Loucy (cell line): ENCODE data around the gene CDO1.

Experiments
- H2AFZ ChIP-seq: fragments of 200-600 bp; sonication (generic); 2 replicates; pipeline ENCODE4 v1.6.0; 2016; ENCODE audit warnings: antibody characterized with exemption, mild to moderate bottlenecking, low read length, moderate library complexity
- H3F3A ChIP-seq: fragments of 200-600 bp; 2 replicates; pipeline ENCODE4 v1.6.0; 2016; ENCODE audit warnings: antibody characterized with exemption, low read depth, mild to moderate bottlenecking
- H3K27me3 ChIP-seq: fragments of 200-600 bp; sonication (generic); 2 replicates; pipeline ENCODE4 v1.6.1; 2014; ENCODE audit warnings: low read length, mild to moderate bottlenecking; ENCODE audit not compliant: insufficient read depth, poor library complexity, severe bottlenecking
- H3K36me3 ChIP-seq: fragments of 200-600 bp; sonication (generic); 2 replicates; pipeline ENCODE4 v1.6.1; 2016; ENCODE audit warnings: low read length; ENCODE audit not compliant: insufficient read depth
- H3K4me1 ChIP-seq: fragments of 200-600 bp; sonication (generic); 2 replicates; pipeline ENCODE4 v1.5.1; 2014; ENCODE audit warnings: low read length, mild to moderate bottlenecking; ENCODE audit not compliant: insufficient read depth, poor library complexity, severe bottlenecking
- H3K4me2 ChIP-seq: fragments of 200-600 bp; sonication (generic); 2 replicates; pipeline ENCODE4 v1.6.0; 2014; ENCODE audit warnings: antibody characterized with exemption, low read length, low read depth, mild to moderate bottlenecking; ENCODE audit not compliant: poor library complexity, severe bottlenecking
- H3K4me3 ChIP-seq: fragments of 200-600 bp; sonication (generic); 2 replicates; pipeline ENCODE4 v1.5.1; 2014; ENCODE audit warnings: low read length, mild to moderate bottlenecking, mixed read lengths; ENCODE audit not compliant: poor library complexity, severe bottlenecking
- H3K79me2 ChIP-seq: fragments of 200-600 bp; sonication (generic); 2 replicates; pipeline ENCODE4 v1.6.1; 2014; ENCODE audit warnings: low read length; ENCODE audit not compliant: insufficient read depth
- H3K9ac ChIP-seq: fragments of 200-600 bp; sonication (generic); 2 replicates; pipeline ENCODE4 v1.6.0; 2014; ENCODE audit warnings: mild to moderate bottlenecking, low read depth, low read length, moderate library complexity; ENCODE audit not compliant: poor library complexity, severe bottlenecking
- H3K9me2 ChIP-seq: fragments of 200-600 bp; sonication (generic); replicated peaks from 2 replicates; pipeline ENCODE4 v1.6.1; 2016; ENCODE audit warnings: low read depth, low read length, mixed read lengths
- H3K9me3 ChIP-seq: fragments of 200-600 bp; sonication (generic); 2 replicates; pipeline ENCODE4 v1.6.1; 2014; ENCODE audit warnings: mild to moderate bottlenecking, antibody characterized with exemption, low read length, low read depth; ENCODE audit not compliant: insufficient read depth
- H4K20me1 ChIP-seq: fragments of 200-600 bp; sonication (generic); 2 replicates; pipeline ENCODE4 v1.6.0; 2014; ENCODE audit warnings: antibody characterized with exemption, low read length, mild to moderate bottlenecking; ENCODE audit not compliant: insufficient read depth, poor library complexity, severe bottlenecking
- CTCF ChIP-seq: fragments of 200-600 bp; sonication (generic); conservative IDR thresholded peaks from 2 replicates; pipeline ENCODE4 v1.5.1; 2014; ENCODE audit warnings: mild to moderate bottlenecking, antibody characterized with exemption, low read length
- EZH2phosphoT487 ChIP-seq: fragments of 200-600 bp; IDR thresholded peaks from 2 replicates; pipeline ENCODE4 v1.6.1; 2018; ENCODE audit warnings: antibody characterized with exemption, mild to moderate bottlenecking, moderate library complexity, borderline replicate concordance

The CDO1 gene

GRCh38 chr5:115816226-115817081, at the start of gene CDO1:
Gene CDO1 (minus strand): TSS chr5:115816659. CDS start chr5:115816397, 262 bp downstream.
- Histone ChIP-seq H2AFZ (no peak within 1 kb of the TSS), H3K27me3 (no peaks in the 10 kb centered on the region), H3K4me2 (no peak within 1 kb of the TSS), H3K9ac (no peak within 1 kb of the TSS), H3K36me3 (no peaks in the 10 kb centered on the region), H3K9me3 (no peaks in the 10 kb centered on the region), H3K4me1 (no peaks in the 10 kb centered on the region), H3K79me2 (no peaks in the 10 kb centered on the region), H4K20me1 (no peaks in the 10 kb centered on the region), H3F3A (no peaks in the 10 kb centered on the region), H3K4me3 (no peak within 1 kb of the TSS), H3K9me2 (no peaks in the 10 kb centered on the region)
- no peak for TF ChIP-seq EZH2phosphoT487
- TF ChIP-seq CTCF: no peak

GRCh38 chr5:115859378-115859777, 42.9 kb upstream of the CDO1 start:
- no peak overlapping the region for H3K4me2 ChIP-seq

GRCh38 chr5:115858396-115858795, 41.9 kb upstream of the CDO1 start:
- Histone ChIP-seq H3K9me2 (no peaks in the 10 kb centered on the region), H3K36me3 (no peaks in the 10 kb centered on the region), H3K4me2 (no peak overlapping the region), H2AFZ (no peak overlapping the region), H3K79me2 (peaks cover 60% of the 10 kb centered on the region), H3K9me3 (no peaks in the 10 kb centered on the region), H3K27me3 (no peaks in the 10 kb centered on the region), H3K9ac (no peak overlapping the region), H4K20me1 (no peaks in the 10 kb centered on the region), H3K4me3 (no peak overlapping the region), H3F3A (no peaks in the 10 kb centered on the region), H3K4me1 (peaks cover 6% of the 10 kb centered on the region)
- TF ChIP-seq EZH2phosphoT487 (no peak), CTCF (no peak)

More at GRCh38 chr5:115859378-115859777, 42.9 kb upstream of the CDO1 start:
- Histone ChIP-seq H2AFZ (no peak overlapping the region), H3K36me3 (no peaks in the 10 kb centered on the region), H3K9ac (no peak overlapping the region), H4K20me1 (no peaks in the 10 kb centered on the region), H3K79me2 (peaks cover 56% of the 10 kb centered on the region), H3K4me3 (no peak overlapping the region), H3K9me3 (no peaks in the 10 kb centered on the region), H3F3A (no peaks in the 10 kb centered on the region), H3K4me1 (peaks cover 6% of the 10 kb centered on the region), H3K27me3 (no peaks in the 10 kb centered on the region), H3K9me2 (no peaks in the 10 kb centered on the region)
- no peak for TF ChIP-seq EZH2phosphoT487
- TF ChIP-seq CTCF: no peak
